GM19324 (cell line): ENCODE results near the gene LIME1.
"Not testable (repeated sequence)": the region's sequence is repeated elsewhere in the genome, so short reads cannot be mapped to it uniquely, and the experiment has no call there.

Source experiments
- ATAC-seq: cut with Tn5 transposase; IDR thresholded peaks from one replicate; pipeline ENCODE4 v1.9.1; 2021; ENCODE audit warnings: mild to moderate bottlenecking, moderate library complexity; ENCODE audit not compliant: unreplicated experiment, low FRiP score

The LIME1 gene

DNA sequence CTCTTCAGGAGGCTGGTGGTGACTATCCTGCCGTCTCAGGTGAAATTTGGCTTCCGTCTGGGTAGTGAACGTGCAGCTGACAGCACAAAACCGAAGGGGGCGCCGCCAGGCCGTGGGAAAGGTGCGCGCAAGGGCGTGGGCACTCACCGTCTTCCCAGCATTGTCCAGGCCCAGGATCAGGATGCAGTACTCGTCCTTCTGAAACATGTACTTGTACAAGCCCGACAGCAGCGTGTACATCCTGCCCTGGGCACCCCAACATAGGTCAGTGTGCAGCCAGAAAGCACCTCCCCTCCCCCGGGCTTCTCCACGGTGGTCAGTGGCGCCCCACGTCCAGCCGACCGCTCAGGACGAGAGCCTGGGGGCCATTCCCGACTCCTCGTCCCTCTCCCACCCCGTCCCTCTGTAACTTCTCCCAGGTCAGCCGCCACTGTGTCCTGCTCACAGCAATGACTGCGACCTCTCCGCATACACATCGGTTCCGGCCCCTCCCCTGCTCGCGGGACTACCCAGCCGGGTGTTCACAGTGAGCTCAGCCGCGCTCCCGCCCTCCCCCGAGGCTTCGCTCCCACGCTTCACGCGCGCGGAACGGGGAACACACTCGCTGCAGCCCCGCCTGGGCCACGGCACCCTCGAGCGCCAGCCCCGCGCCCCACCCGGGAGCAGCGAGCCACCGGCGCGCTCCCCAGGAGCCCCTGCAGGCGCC is 29.5 kb upstream of the LIME1 start:
- peak; percentile 28 for ATAC-seq

DNA sequence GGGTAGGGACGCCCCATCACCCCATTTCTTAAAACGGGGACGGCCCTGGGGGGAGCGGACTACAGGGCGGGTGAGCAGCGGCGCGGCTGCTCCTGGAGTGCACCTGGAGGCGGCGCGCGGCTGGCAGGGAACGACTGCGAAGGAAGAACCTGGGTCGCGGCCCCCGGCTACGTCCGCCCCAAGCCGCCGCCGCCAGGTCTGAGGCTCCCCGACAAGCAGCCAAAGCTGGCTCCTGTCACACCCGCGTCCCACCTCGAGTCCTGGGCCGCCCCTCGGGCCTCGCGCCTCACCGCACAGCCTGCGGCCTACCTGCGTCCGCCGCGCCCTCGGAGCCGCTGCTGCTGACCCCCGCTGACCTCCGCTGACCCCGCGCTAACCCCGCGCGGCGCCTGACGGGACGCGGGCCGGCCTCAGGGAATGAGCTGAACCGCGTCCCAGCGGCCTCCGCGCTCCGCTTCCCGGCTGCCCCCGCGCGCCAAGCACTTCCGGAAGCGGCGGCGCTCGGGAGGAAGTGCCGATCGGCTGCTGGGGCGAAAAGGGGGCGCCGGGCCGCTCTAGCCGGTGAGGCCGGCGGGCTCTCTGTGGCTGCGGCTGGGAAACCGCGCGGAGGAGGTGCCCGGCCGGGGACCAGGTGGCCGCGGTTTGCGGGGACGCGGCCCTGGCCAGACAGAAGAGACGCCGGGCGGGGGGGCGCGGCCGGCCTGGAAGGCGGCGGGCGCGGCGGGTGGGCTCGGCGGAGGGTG is 28.7 kb upstream of the LIME1 start, which contains the start of the genes ARFRP1 and ZGPAT:
Gene ARFRP1 (minus strand): TSS at position 419 of the 743 bp plus-strand sequence. CDS start 885 bp downstream, outside the sequence.
Gene ZGPAT (plus strand): TSS at position 482 of the 743 bp plus-strand sequence. CDS start 542 bp downstream, outside the sequence.
- peak; percentile 73 for ATAC-seq

DNA sequence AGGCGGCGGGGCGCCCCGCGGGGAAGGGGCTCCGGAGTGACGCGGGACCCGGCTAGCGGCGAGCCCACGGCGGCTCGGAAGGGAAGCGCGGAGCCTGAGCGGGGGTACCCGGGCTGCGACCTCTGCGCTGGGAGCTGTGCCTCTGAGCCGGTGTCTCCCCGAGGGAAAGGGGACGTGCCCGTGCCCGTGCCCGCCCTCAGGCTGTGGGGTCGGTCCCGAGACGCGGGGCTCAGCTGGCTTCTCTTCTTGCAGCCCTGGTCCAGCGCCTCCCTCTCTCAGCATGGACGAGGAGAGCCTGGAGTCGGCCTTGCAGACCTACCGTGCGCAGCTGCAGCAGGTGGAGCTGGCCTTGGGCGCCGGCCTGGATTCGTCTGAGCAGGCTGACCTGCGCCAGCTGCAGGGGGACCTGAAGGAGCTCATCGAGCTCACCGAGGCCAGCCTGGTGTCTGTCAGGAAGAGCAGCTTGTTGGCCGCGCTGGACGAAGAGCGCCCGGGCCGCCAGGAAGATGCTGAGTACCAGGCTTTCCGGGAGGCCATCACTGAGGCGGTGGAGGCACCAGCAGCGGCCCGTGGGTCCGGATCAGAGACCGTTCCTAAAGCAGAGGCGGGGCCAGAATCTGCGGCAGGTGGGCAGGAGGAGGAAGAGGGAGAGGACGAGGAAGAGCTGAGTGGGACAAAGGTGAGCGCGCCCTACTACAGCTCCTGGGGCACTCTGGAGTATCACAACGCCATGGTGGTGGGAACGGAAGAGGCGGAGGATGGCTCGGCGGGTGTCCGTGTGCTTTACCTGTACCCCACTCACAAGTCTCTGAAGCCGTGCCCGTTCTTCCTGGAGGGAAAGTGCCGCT is 27.9 kb upstream of the LIME1 start:
- ATAC-seq: peak; percentile 8

DNA sequence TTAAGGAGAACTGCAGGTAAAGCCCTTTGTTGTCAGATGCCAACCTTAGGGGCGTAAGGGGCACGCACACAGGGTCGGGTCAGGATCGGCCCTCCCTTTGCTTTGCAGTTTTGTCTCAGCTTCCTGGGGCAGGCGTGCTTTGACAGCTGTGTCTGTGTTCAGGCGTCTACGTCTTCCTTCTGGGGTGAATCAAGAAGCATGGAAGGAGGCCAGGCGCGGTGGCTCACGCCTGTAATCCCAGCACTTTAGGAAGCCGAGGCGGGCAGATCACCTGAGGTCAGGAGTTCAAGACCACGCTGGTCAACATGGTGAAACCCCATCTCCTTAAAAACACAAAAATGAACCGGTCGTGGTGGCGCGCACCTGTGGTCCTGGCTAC is 27.3 kb upstream of the LIME1 start:
- no peak for ATAC-seq

DNA sequence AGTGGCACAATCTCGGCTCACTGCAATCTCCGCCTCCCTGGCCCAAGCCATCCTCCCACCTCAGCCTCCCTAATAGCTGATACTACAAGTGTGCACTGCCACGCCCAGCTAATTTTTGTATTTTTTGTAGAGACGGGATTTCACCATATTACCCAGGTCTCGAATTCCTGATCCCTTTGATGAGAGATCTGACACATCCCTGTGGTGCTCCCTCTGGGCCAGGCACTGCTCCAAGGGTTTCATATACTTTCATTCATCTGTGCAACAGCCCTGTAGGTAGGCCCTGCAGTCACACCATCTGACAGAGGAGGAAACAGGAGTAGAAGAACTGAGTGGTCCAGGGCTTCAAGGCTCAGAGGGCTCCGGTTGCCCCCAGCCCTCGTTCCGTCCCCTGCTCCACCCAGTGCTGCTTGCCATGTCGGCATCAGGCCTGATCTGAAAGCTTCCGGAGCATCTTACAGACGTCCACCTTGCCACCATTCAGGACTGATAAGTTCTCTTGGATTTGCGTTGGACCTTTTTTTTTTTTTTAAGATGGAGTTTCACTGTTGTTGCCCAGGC is 25.3 kb upstream of the LIME1 start:
- ATAC-seq: no peak

DNA sequence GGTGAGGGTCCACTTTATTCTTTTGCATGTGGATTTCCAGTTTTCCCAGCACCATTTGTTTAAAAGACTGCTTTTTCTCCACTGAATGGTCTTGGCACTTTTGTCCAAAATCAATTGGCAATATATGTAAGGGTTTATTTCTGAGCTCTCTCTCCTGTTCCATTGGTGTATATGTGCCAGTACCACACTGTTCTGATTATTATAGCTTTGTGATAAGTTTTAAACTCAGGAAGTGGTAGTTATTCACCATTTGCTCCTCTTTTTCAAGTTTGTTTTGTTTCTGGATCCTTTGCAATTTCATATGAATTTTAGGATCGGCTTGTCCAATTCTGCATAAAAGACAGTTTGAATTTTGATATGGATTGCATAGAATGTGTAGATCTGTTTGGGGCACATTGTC is 24.3 kb upstream of the LIME1 start:
- ATAC-seq: no peak

DNA sequence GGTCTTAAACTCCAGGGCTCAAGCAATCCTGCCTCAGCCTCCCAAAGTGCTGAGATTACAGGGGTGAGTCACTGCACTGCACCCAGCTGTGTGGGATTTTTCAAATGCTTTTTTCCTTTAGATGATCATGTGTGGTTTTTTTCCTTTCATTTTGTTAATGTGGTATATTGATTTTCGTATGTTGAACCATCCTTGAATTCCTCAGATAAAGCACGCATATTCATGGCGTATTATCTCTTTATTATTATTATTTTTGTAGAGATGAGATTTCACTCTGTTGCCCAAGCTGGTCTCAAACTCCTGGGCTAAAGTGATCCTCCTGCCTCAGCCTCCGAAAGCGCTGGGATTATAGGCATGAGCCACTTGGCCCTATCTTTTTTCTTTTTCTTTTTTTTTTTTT is 21.6 kb upstream of the LIME1 start:
- no peak for ATAC-seq

DNA sequence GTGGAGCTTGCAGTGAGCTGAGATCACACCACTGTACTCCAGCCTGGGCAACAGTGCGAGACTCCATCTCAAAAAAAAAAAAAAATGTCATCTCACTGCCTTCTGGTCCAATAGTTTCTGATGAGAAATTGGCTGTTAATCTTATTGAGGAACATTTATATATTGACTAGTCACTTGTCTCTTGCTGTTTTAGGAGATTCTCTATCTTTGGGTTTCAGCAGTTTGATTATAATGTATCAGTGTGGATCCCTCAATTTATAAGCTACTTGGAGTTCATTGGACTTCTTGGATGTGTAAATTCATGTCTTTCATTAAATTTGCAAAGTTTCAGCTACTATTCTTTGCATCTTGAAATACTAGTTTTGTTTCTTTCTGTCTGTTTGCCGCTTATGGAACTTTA is 17.5 kb upstream of the LIME1 start:
- no peak for ATAC-seq

DNA sequence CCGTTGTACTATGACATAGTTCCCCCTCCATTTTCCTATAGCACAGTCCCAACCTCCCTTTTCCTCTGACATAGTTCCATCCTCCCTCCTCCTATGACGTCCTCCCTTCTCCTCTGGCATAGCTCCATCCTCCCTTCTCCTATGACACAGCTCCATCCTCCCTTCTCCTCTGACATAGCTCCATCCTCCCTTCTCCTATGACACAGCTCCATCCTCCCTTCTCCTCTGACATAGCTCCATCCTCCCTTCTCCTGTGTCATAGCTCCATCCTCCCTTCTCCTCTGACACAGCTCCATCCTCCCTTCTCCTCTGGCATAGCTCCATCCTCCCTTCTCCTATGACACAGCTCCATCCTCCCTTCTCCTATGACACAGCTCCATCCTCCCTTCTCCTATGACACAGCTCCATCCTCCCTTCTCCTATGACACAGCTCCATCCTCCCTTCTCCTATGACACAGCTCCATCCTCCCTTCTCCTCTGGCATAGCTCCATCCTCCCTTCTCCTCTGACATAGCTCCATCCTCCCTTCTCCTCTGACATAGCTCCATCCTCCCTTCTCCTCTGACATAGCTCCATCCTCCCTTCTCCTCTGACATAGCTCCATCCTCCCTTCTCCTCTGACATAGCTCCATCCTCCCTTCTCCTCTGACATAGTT is 13.4 kb upstream of the LIME1 start:
- ATAC-seq: not testable (repeated sequence)

DNA sequence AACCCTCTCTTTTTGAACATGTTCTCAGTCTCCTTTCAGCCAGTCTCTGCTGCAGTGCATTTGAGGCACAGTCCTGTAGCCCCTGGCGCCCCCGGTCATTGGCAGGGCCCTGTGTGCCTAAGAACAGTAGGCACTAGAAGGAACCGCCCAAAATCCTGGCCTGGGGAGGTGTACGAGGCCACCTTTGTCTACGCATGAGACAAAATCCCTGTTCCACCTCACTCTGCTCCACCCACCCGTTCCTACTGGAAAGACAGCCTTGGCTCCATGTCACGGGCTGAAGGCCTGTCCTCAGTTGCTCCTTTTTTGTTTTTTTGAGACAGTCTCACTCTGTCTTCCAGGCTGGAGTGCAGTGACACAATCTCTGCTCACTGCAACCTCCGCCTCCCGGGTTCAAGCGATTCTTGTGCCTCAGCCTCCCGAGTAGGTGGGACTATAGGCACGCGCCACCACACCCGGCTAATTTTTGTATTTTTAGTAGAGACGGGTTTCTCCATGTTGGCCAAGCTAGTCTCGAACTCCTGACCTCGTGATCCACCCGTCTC is 6.2 kb upstream of the LIME1 start:
- not testable (repeated sequence) for ATAC-seq

DNA sequence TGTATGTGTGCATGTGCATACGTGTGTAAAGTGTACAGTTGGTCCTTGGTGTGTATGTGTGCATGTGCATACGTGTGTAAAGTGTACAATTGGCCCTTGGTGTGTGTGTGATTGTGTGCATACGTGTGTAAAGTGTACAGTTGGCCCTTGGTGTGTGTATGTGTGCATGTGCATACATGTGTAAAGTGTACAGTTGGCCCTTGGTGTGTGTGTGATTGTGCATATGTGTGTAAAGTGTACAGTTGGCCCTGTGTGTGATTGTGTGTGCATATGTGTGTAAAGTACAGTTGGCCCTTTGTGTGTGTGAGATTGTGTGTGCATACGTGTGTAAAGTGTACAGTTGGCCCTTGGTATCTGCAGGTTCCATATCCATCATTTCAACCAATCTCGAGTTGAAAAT is 5.1 kb upstream of the LIME1 start:
- no peak for ATAC-seq

DNA sequence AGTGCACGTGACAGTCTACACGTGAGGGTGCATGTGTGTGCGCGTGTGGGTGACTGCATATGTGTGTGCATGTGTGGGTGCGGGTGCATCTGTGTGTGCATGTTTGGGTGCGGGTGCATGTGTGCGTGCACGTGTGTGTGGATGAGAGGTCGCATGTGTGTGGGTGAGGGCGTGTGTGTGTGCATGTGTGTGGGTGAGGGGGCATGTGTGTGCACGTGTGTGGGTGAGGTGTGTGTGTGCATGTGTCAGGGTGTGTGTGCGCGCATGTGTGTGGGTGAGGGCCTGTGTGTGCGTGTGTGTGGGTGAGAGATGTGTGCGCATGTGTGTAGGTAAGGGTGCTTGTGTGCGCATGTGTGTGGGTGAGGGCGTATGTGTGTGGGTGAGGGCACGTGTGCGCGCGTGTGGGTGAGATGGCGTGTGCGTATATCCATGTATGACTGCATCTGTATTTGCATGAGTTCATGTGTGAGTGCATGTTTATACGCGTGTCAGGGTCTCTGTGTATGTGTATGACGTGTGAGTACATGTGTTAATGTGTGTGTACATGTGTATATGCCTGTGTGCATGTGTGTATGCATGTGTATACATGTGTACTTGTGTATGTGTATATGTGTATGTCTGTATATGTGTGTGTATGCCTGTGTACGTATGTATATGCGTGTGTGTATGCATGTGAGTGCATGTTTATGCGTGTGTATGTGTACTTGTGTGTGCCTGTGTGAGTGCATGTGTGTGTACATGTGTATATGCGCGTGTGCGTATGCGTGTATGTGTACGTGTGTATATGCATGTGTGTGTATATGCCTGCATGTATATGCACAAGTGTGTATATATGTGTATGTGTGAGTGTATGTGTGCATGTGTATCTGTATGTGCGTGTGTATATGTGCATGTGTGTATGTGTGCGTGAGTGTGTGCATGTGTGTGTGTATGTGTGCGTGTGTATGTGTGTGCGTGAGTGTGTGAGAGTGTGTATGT is 4.1 kb upstream of the LIME1 start:
- no peak for ATAC-seq

DNA sequence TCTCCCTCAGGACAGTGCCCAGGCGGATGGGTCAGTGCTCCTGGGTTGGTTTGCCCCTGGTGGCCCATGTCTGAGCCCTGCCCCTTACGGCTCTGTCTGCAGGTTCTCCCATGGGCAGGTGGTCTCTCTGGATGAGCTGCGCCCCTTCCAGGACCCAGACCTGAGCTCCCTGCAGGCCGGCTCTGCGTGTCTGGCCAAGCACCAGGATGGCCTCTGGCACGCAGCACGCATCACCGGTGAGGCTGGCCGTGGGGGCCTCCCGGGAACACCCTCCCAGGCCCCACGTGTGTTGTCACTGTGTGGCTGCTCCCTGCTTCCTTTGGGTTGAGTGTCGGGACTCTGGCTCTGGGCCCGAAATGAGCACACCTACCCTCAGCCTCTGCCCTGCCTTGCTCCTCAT is 3.3 kb upstream of the LIME1 start:
- no peak for ATAC-seq

DNA sequence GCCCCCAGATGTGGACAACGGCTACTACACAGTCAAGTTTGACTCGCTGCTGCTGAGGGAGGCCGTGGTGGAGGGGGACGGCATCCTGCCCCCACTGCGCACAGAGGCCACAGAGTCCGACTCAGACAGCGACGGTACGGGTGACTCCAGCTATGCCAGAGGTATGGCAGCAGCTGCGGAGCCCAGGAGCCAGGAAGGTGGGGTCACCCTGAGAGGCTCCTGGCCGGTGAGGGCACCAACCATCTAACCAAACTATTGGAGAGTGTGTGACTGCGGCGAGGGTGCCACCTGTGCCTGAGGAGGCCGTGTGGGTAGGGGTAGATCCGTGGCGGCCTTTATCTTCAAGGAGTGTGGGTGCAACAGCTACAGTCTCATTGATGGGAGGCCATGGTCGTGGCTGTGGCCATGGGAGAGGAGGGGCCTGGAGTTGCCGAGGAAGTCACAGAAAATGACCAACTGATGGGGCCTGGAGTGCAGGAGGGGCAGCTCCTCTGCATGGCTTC is 2.8 kb upstream of the LIME1 start:
- ATAC-seq: no peak

DNA sequence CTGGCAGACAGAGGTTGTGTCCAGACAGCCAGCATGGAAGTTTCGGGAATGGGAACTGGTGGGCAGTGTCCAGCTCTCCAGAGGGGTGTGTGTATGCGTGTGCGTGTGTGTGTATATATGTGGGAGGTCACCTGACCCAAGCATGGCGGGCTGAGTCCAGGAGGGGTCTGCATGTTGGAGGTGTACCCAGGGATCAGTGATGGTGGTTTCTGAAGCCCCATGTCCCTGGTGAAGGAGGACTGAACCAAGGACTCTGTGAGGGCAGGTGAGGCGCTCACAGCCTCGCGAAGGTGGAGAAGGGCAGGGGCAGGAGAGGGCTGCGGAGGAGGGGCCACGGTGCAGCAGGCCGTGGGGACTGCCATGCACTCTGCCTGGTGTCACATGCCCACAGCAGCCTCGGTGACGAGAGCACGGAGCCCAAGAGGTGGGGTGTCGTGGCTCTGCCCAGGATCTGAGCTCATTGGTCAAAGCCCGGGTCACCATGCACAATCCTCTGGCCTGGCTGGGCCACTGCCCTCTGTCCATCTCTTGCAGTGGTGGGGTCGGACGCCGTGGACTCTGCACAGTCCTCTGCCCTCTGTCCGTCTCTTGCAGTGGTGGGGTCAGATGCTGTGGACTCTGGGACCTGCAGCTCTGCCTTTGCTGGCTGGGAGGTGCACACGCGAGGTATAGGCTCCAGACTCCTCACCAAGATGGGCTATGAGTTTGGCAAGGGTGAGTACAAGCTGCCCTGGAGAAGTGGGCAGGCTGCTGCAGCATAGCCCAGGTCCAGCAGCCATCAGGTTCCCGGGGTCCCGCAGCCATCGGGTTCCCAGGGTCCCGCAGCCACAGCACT is 2.1 kb upstream of the LIME1 start:
- ATAC-seq: no peak

DNA sequence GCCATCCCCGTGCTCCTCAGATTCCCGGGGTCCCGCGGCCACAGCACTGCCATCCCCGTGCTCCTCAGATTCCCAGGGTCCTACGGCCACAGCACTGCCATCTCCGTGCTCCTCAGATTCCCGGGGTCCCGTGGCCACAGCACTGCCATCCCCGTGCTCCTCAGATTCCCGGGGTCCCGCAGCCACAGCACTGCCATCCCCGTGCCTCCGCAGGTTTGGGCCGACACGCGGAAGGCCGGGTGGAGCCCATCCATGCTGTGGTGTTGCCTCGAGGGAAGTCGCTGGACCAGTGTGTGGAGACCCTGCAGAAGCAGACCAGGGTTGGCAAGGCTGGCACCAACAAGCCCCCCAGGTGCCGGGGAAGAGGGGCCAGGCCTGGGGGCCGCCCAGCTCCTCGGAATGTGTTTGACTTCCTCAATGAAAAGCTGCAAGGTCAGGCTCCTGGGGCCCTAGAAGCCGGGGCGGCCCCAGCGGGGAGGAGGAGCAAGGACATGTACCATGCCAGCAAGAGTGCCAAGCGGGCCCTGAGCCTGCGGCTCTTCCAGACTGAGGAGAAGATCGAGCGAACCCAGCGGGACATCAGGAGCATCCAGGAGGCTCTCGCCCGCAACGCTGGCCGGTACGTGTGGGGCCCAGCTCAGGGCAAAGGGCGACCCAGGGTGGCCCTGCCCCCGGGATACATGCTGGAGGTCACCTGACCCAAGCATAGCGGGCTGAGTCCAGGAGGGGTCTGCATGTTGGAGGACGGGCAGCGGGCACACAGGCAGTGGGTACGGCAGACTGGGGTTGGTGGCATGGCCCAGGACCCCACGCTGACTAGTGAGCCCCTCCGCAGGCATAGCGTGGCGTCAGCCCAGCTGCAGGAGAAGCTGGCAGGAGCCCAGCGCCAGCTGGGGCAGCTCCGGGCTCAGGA is 1.3 kb upstream of the LIME1 start:
- no peak for ATAC-seq
